ENCODE data around the gene ASCC3. TPM values are rescaled to one million over a fixed set of nuclear protein-coding genes. Genes with fewer than 3 reads are reported as not detected.

Gene ASCC3
- total RNA-seq, 1 donor from 2014 or later = 75.3 TPM

DNA sequence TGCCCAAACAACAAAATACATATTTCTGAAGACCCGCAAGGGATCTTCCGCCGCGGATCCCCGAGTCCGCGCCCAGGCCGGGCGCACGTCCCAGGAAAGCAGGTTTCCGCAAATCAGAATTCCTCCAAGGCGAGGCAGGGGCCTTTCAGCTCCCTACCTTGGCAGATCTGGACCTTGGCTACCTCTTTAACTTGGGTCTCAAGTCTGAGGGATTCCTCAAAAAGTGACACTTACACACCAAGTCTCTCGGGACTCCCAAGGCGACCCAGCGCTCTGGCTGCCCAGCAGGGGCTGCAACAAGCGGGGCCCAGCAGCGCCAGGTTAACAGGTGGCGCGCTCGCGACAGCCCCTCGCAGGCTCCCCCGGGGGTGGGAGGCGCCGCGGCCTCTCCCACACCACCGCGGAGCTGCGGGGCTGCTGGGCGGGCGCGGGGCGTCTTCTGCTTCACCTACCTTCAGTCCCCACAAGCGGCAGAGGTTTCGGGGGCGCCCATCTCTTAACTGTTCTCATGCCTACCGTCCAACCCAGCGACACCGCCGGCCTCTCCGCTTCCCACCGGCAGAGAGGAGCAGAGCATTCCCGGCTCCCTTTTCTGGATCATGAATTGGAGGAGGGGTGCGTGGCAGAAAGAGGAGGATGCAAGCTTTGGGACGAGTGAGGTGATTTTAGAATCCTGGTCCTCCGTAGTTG is 416.8 kb downstream of the ASCC3 start:
- Mint-ChIP-seq H3K36me3 (no peaks in the 10 kb centered on the region), H3K4me3 (peak overlapping the region; percentile 86), H3K27me3 (ENCODE audit: insufficient read depth, low read depth) (peaks cover 93% of the 10 kb centered on the region), H3K4me1 (peaks cover 27% of the 10 kb centered on the region), H3K27ac (no peak overlapping the region), H3K9me3 (peaks cover 2% of the 10 kb centered on the region)
- no peak overlapping the region for H3K27ac ChIP-seq
- no peaks in the 10 kb centered on the region for H3K9me3 ChIP-seq (ENCODE audit: low read depth)
- H2AFZ ChIP-seq (replicated peaks) = no peak overlapping the region
- peaks cover 18% of the 10 kb centered on the region for H3K4me1 ChIP-seq
- H3F3A ChIP-seq (ENCODE audit: low read depth) = peaks cover 35% of the 10 kb centered on the region
- H3K79me2 ChIP-seq (ENCODE audit: low read depth) = no peaks in the 10 kb centered on the region
- peak; percentile 69 for DNase-seq (ENCODE audit: low spot score)
- no peaks in the 10 kb centered on the region for H3K36me3 ChIP-seq
- H3K4me2 ChIP-seq = peak overlapping the region; percentile 70
- TF ChIP-seq, protein P1, sequence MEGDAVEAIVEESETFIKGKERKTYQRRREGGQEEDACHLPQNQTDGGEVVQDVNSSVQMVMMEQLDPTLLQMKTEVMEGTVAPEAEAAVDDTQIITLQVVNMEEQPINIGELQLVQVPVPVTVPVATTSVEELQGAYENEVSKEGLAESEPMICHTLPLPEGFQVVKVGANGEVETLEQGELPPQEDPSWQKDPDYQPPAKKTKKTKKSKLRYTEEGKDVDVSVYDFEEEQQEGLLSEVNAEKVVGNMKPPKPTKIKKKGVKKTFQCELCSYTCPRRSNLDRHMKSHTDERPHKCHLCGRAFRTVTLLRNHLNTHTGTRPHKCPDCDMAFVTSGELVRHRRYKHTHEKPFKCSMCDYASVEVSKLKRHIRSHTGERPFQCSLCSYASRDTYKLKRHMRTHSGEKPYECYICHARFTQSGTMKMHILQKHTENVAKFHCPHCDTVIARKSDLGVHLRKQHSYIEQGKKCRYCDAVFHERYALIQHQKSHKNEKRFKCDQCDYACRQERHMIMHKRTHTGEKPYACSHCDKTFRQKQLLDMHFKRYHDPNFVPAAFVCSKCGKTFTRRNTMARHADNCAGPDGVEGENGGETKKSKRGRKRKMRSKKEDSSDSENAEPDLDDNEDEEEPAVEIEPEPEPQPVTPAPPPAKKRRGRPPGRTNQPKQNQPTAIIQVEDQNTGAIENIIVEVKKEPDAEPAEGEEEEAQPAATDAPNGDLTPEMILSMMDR (IDR thresholded peaks at IDR 0.05) = no peak
- TF ChIP-seq EZH2phosphoT487 (IDR thresholded peaks at IDR 0.05) (peak; percentile 8), EZH2 (IDR thresholded peaks at IDR 0.05) (peak; percentile 65)
- H3K9ac ChIP-seq = no peak overlapping the region
- H4K20me1 ChIP-seq (ENCODE audit: low read depth) = peaks cover 96% of the 10 kb centered on the region
- H3K27me3 ChIP-seq = peaks cover 100% of the 10 kb centered on the region
- peak overlapping the region; percentile 42 for H3K4me3 ChIP-seq

DNA sequence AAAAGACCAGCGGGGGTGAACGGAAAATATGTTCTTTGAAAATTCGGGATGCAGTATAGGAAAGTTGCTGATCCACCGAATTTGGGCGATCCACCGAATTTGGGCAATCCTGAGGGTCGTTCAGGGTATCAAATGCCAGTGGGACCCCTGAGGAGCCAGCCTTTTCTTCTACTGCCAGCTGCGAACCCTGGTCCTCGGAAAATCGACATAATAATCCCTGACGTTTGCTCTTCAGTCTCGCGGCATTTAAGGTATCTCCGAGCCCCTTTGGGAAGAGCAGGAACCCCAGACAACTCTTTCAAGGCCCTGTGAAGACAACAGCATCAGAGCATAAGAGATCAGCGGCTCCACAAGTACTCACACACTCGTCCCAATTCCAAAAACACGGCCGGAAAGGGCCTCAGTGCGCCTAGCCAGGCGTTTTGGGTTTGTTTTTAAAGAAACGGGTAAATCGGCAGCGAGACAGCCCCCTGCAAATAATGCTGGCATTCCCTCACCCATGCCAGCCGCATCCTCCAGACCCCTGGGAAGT is 417.4 kb downstream of the ASCC3 start:
- Mint-ChIP-seq H3K9me3 (peaks cover 2% of the 10 kb centered on the region), H3K4me3 (peak overlapping the region; percentile 48), H3K4me1 (peaks cover 27% of the 10 kb centered on the region), H3K36me3 (no peaks in the 10 kb centered on the region), H3K27me3 (ENCODE audit: insufficient read depth, low read depth) (peaks cover 94% of the 10 kb centered on the region), H3K27ac (no peak overlapping the region)
- Histone ChIP-seq H4K20me1 (ENCODE audit: low read depth) (peaks cover 96% of the 10 kb centered on the region), H3K79me2 (ENCODE audit: low read depth) (no peaks in the 10 kb centered on the region), H3K27ac (no peak overlapping the region), H3F3A (ENCODE audit: low read depth) (peaks cover 39% of the 10 kb centered on the region), H3K27me3 (peaks cover 100% of the 10 kb centered on the region), H3K9me3 (ENCODE audit: low read depth) (no peaks in the 10 kb centered on the region), H3K9ac (no peak overlapping the region), H2AFZ (replicated peaks) (no peak overlapping the region), H3K4me1 (peaks cover 13% of the 10 kb centered on the region), H3K4me2 (peak overlapping the region; percentile 70), H3K36me3 (no peaks in the 10 kb centered on the region), H3K4me3 (peak overlapping the region; percentile 42)
- peak; percentile 55 for DNase-seq (ENCODE audit: low spot score)
- TF ChIP-seq EZH2phosphoT487 (IDR thresholded peaks at IDR 0.05) (peak; percentile 34), EZH2 (IDR thresholded peaks at IDR 0.05) (peak; percentile 22)
- TF ChIP-seq, protein P1 (IDR thresholded peaks at IDR 0.05) = no peak

DNA sequence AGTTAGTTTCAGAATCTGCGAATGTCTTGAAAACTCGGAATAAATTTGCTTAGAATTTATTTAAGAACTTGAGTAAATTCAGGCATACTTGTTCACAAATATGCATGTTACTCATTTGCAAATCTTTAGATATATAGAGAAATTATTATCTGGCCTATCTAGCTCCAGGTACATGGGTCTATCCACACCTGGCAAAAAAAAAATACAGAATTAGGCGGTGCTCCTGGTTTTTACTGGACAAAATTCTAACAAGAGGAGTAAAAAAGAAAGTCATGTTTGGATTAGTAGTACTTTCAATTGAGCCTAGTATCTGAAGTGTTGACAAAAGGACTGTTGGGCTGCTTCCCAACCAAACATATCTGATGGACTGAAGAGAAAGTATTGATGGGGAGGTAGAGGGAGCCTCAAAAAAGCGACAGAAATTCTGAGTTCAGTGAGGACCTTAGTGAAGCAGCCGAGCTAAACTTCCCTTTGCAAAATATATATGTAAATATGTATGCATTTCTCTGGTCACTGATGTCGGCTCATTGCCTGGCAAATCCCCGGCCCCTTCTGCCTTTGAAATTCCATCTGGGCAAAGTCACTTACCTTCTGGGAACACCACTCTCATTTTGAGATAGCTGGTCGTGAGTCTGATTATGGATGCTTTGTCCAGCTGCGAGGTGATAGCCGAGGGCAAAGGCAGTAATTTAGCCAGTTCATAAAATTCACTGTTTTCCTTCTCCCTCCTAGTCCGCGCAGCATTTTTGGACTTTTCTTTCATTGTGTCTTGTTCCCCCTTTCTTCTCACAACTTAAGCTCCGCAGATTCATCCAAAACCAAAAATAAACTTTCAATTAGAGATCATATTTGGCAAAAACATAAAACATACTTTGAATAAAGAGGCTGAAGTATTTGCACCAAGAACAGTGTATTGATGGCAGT is 418.2 kb downstream of the ASCC3 start:
- TF ChIP-seq EZH2 (IDR thresholded peaks at IDR 0.05) = peak; percentile 57
- TF ChIP-seq EZH2phosphoT487 (IDR thresholded peaks at IDR 0.05) = peak; percentile 54
- TF ChIP-seq, protein P1 (IDR thresholded peaks at IDR 0.05) = no peak
- peak overlapping the region; percentile 48 for H3K4me3 Mint-ChIP-seq
- Histone ChIP-seq H3K4me3 (no peak overlapping the region), H3K36me3 (no peaks in the 10 kb centered on the region), H3K27me3 (peaks cover 100% of the 10 kb centered on the region), H3K4me2 (peak overlapping the region; percentile 70), H3K4me1 (peaks cover 13% of the 10 kb centered on the region), H3F3A (ENCODE audit: low read depth) (peaks cover 43% of the 10 kb centered on the region), H3K9me3 (ENCODE audit: low read depth) (no peaks in the 10 kb centered on the region), H3K9ac (no peak overlapping the region), H3K79me2 (ENCODE audit: low read depth) (no peaks in the 10 kb centered on the region), H2AFZ (replicated peaks) (no peak overlapping the region), H3K27ac (no peak overlapping the region), H4K20me1 (ENCODE audit: low read depth) (peaks cover 96% of the 10 kb centered on the region)
- peaks cover 25% of the 10 kb centered on the region for H3K4me1 Mint-ChIP-seq
- H3K27ac Mint-ChIP-seq = no peak overlapping the region
- peaks cover 90% of the 10 kb centered on the region for H3K27me3 Mint-ChIP-seq (ENCODE audit: insufficient read depth, low read depth)
- peaks cover under 1% of the 10 kb centered on the region for H3K9me3 Mint-ChIP-seq
- DNase-seq (ENCODE audit: low spot score) = no peak
- H3K36me3 Mint-ChIP-seq = no peaks in the 10 kb centered on the region

Data from neural progenitor cell (in vitro differentiated cells).